Activated CD8-positive, alpha-beta T cell treated with anti-CD3 and anti-CD28 coated beads for 36 hours (primary cell): ENCODE measurements around the gene SPRING1. TPM values are rescaled to one million over a fixed set of nuclear protein-coding genes. Genes with fewer than 3 reads are reported as not detected.

Source experiments
- ATAC-seq: fragments of 200-7000 bp; cut with Tn5 transposase; one replicate; pipeline ENCODE4 v1.10.0; 2021; ENCODE audit warnings: mild to moderate bottlenecking, moderate library complexity
- CTCF ChIA-PET: fragments of 350-600 bp; sonication (Branson Sonifier 250); formaldehyde crosslinking; loops from one replicate; lab custom pipeline; 2021; ENCODE audit warnings: antibody characterized with exemption; lab: Charles Lee
- POLR2A ChIA-PET: fragments of 350-600 bp; sonication (Branson Sonifier 250); formaldehyde crosslinking; loops from one replicate; lab custom pipeline; 2021; ENCODE audit warnings: antibody characterized with exemption; lab: Charles Lee
- DNase-seq: peaks from one replicate; pipeline ENCODE4 v3.0.0-alpha.2; 2020
- H3K27ac Mint-ChIP-seq: one replicate; pipeline ENCODE4 v1.8.0; 2021; ENCODE audit warnings: mild to moderate bottlenecking, mixed read lengths
- H3K27me3 Mint-ChIP-seq: one replicate; pipeline ENCODE4 v1.8.0; 2021; ENCODE audit warnings: mixed read lengths
- H3K36me3 Mint-ChIP-seq: one replicate; pipeline ENCODE4 v1.8.0; 2021; ENCODE audit warnings: low read depth, mixed read lengths
- H3K4me1 Mint-ChIP-seq: one replicate; pipeline ENCODE4 v1.8.0; 2021; ENCODE audit warnings: low read depth, mixed read lengths
- H3K4me3 Mint-ChIP-seq: one replicate; pipeline ENCODE4 v1.8.0; 2021; ENCODE audit warnings: mild to moderate bottlenecking, moderate library complexity, mixed read lengths
- H3K9me3 Mint-ChIP-seq: one replicate; pipeline ENCODE4 v1.8.0; 2021; ENCODE audit warnings: mixed read lengths
- intact Hi-C: fragments of 100-400 bp; cut with micrococcal nuclease; formaldehyde crosslinking; loops from one replicate; pipeline ENCODE4 v1.10.0; 2022
- total RNA-seq, 2 experiments: library from RNA; stranded (reverse); gene quantifications; one replicate each; pipeline ENCODE4 v1.2.3, GENCODE V29; 2021
- TF ChIP-seq, protein P1 (sequence below): fragments of 200-600 bp; IDR thresholded peaks from one replicate; pipeline ENCODE4 v1.8.0; 2022; ENCODE audit warnings: antibody characterized with exemption, mild to moderate bottlenecking

Gene SPRING1
- total RNA-seq, 2 experiments from 2014 or later, result 16.0 to 17.2 TPM

DNA sequence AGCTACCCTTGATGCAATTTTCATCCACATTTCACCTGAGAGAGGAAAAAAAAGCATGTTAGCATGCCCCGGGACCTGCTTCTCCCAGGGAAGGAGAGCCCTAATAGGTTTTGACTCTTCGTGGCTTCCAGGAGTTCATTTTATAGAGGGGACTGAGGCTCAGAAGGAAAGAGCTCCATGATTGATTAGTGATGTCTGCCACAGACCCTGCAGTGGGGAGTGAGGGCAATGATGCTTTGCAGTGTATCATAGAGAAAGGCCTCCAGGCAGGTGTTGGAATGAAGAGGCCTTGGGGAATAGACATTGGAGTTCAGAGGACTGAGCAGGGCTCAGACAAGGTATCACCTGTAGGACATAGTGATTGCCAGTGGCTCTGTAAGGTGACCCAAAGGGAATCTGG, 41.7 kb upstream of the SPRING1 start:
- Mint-ChIP-seq H3K36me3 (peaks cover 17% of the 10 kb centered on the region), H3K9me3 (no peaks in the 10 kb centered on the region), H3K27me3 (no peaks in the 10 kb centered on the region), H3K4me3 (no peak overlapping the region), H3K27ac (no peak overlapping the region), H3K4me1 (no peaks in the 10 kb centered on the region)
- DNase-seq, result no peak
- ChIA-PET CTCF (interaction anchor here (1.3 kb wide), 1 partner anchor 76 kb away, joined by 3 read pairs; no protein-coding TSS in a partner anchor), POLR2A (no interaction called here)
- intact Hi-C loops, result no loop called here
- TF ChIP-seq, protein P1, sequence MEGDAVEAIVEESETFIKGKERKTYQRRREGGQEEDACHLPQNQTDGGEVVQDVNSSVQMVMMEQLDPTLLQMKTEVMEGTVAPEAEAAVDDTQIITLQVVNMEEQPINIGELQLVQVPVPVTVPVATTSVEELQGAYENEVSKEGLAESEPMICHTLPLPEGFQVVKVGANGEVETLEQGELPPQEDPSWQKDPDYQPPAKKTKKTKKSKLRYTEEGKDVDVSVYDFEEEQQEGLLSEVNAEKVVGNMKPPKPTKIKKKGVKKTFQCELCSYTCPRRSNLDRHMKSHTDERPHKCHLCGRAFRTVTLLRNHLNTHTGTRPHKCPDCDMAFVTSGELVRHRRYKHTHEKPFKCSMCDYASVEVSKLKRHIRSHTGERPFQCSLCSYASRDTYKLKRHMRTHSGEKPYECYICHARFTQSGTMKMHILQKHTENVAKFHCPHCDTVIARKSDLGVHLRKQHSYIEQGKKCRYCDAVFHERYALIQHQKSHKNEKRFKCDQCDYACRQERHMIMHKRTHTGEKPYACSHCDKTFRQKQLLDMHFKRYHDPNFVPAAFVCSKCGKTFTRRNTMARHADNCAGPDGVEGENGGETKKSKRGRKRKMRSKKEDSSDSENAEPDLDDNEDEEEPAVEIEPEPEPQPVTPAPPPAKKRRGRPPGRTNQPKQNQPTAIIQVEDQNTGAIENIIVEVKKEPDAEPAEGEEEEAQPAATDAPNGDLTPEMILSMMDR, result no peak
- ATAC-seq, result no peak

- peaks cover 6% of the 10 kb centered on the region for H3K4me1 Mint-ChIP-seq
- POLR2A ChIA-PET, result no interaction called here
Measured at GRCh38 chr12:116777245-116777644, 39.4 kb upstream of the SPRING1 start.

DNA sequence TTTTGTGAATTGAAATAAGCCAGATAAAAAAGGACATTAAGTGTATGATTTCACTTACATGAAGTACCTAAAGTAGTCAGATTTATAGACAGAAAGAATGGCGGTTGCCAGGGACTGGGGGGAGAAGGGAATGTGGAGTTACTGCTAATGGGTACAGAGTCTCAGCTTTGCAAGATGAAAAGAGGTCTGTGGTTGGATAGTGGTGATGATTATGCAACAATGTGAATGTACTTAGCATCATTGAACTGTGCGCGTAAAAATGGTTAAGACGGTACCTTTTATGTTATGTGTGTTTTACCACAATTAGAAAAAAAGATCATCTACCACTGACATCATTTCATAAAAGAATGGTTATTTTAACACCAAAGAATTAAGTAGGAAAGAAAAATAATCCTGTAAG, 36.2 kb upstream of the SPRING1 start:
- intact Hi-C loops, result no loop called here
- CTCF ChIA-PET, result no interaction called here
- Mint-ChIP-seq H3K4me3 (no peak overlapping the region), H3K9me3 (no peaks in the 10 kb centered on the region), H3K36me3 (peaks cover 5% of the 10 kb centered on the region), H3K4me1 (peaks cover 6% of the 10 kb centered on the region), H3K27ac (no peak overlapping the region), H3K27me3 (no peaks in the 10 kb centered on the region)
- POLR2A ChIA-PET, result no interaction called here
- TF ChIP-seq, protein P1, result no peak
- no peak for ATAC-seq
- no peak for DNase-seq

More at GRCh38 chr12:116777245-116777644, 39.4 kb upstream of the SPRING1 start:
- intact Hi-C loops, result no loop called here
- DNase-seq (no peak), ATAC-seq (no peak)
- CTCF ChIA-PET, result no interaction called here
- Mint-ChIP-seq H3K9me3 (no peaks in the 10 kb centered on the region), H3K36me3 (peaks cover 21% of the 10 kb centered on the region), H3K4me3 (no peak overlapping the region), H3K27me3 (no peaks in the 10 kb centered on the region), H3K27ac (no peak overlapping the region)
- TF ChIP-seq, protein P1, result no peak

GRCh38 chr12:116773276-116773731, 35.4 kb upstream of the SPRING1 start:
- ATAC-seq, result no peak
- Mint-ChIP-seq H3K9me3 (no peaks in the 10 kb centered on the region), H3K4me1 (peaks cover 6% of the 10 kb centered on the region), H3K4me3 (no peak overlapping the region), H3K27ac (no peak overlapping the region), H3K36me3 (peaks cover 5% of the 10 kb centered on the region), H3K27me3 (no peaks in the 10 kb centered on the region)
- DNase-seq, result no peak
- intact Hi-C loops, result no loop called here
- POLR2A ChIA-PET, result no interaction called here
- TF ChIP-seq, protein P1, result no peak
- CTCF ChIA-PET, result no interaction called here

- no peaks in the 10 kb centered on the region for H3K27me3 Mint-ChIP-seq
- no peaks in the 10 kb centered on the region for H3K9me3 Mint-ChIP-seq
- peaks cover 5% of the 10 kb centered on the region for H3K36me3 Mint-ChIP-seq
- H3K4me3 Mint-ChIP-seq, result no peak overlapping the region
- CTCF ChIA-PET, result no interaction called here
- TF ChIP-seq, protein P1, result no peak
- ATAC-seq, result no peak
- no peak overlapping the region for H3K27ac Mint-ChIP-seq
- intact Hi-C loops, result no loop called here
- H3K4me1 Mint-ChIP-seq, result peaks cover 6% of the 10 kb centered on the region
- no peak for DNase-seq
- POLR2A ChIA-PET, result interaction anchor here (1.1 kb wide), 1 partner anchor 99 kb away, joined by 3 read pairs; no protein-coding TSS in a partner anchor
Measured at GRCh38 chr12:116771651-116772050, 33.8 kb upstream of the SPRING1 start.
